ENCODE data around the gene NKTR.

DNA sequence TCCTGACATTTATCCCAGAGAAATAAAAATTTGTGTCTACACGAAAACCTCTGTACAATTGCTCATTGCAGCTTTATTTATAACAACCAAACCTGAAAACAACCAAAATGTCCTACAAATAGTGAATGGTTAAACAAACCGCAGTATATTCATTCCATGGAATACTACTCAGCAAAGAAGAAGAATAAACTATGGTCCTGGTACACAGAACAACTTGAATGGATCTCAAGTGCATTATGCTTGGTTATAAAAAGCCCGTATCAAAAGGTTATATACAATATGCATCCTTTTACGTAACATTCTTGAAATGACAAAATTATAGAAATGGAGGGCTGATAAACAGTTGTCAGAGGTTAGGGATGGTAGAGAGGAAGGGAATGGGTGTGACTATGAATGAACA is 22.4 kb upstream of the NKTR start:
- TF ChIP-seq, protein P1, sequence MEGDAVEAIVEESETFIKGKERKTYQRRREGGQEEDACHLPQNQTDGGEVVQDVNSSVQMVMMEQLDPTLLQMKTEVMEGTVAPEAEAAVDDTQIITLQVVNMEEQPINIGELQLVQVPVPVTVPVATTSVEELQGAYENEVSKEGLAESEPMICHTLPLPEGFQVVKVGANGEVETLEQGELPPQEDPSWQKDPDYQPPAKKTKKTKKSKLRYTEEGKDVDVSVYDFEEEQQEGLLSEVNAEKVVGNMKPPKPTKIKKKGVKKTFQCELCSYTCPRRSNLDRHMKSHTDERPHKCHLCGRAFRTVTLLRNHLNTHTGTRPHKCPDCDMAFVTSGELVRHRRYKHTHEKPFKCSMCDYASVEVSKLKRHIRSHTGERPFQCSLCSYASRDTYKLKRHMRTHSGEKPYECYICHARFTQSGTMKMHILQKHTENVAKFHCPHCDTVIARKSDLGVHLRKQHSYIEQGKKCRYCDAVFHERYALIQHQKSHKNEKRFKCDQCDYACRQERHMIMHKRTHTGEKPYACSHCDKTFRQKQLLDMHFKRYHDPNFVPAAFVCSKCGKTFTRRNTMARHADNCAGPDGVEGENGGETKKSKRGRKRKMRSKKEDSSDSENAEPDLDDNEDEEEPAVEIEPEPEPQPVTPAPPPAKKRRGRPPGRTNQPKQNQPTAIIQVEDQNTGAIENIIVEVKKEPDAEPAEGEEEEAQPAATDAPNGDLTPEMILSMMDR (IDR thresholded peaks at IDR 0.05), result no peak
- no peak for TF ChIP-seq POLR2A (IDR thresholded peaks at IDR 0.05)
